Medulla oblongata (tissue), 1 donor: ENCODE results near the gene PRADC1.
"Not testable (repeated sequence)": the region's sequence is repeated elsewhere in the genome, so short reads cannot be mapped to it uniquely, and the experiment has no call there.

Source experiments
- DNase-seq: peaks from one replicate; pipeline ENCODE4 v3.0.0-alpha.2; 2015; ENCODE audit errors: extremely low spot score

PRADC1 gene

DNA sequence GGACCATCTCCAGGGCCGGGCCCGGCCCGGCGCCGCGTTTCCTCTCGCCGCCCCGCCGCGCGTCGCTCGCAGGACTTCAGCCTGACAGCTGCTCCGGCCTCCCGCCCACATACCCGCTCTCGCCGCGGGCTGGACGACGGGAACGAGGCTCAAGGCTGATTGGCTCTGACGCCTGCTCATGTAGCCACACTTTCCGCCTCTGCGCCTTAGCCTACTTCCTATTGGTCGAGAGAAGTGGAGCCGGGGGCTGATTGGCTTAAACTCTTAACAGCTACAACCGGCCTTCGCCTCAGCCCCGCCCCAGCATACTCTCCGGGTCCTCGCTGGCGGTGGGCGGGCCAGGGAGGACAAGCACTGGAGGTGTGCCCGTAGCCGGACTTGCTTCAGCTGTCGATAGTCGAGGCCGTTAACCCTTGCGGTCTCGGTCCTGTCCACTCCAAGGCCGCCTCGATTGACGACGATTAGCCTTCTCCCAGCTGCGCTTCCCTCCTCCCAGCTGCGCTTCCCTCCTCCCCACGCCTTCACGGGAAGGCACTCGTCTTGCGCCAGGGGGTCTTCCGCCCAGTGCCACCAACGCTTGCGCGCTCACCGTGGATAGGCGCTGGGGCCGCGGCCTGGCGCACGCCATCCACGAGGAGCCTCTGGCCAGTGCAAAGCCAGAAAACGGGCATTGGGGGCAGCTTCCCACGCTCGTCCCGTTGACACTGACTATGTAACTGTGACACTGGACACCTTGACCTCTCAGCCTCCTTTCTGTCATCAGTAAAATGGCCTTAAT lies at the start of gene PRADC1:
TSS of gene PRADC1 (minus strand) at position 86 of the 778 bp plus-strand sequence. CDS start at position 7, 79 bp downstream.
- peak; percentile 100 for DNase-seq

DNA sequence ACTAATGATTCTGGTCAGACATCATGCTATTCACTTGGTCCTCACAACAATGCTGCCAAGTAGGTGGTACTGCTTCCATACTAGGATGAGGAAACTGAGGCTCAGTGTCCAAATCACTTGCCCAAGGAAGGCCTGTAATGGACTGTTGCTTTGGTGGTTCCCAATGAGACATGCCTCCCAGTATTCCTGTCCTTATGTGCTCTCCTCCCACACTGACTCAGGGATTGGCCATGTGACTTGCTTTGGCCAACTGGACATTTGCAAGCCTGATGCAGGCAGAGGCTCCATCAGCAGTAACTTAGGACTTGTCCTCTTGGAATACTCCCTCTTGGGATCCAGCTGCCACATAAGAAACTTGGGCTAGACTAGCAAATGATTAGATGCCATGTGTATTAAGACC lies 48.2 kb upstream of the PRADC1 start:
- DNase-seq, result no peak

DNA sequence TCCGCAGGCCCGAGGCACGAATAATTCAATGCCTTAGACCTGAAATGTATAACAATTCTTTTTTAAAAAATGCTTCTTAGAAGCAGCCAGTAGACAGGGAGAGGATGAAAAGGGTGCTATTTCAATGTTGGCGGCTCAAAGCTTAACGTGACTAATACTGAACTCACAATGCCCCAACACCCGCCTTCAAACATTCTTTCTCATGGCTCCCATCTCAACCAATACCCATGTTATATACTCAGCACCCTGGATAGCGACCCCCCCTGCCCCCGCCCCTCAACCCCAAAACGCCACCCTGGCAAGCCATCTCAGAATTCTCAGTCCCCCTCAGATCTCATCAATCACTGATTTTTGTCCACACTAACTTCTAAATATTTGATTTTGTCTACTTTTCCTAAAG lies 46.8 kb upstream of the PRADC1 start:
- DNase-seq, result no peak

DNA sequence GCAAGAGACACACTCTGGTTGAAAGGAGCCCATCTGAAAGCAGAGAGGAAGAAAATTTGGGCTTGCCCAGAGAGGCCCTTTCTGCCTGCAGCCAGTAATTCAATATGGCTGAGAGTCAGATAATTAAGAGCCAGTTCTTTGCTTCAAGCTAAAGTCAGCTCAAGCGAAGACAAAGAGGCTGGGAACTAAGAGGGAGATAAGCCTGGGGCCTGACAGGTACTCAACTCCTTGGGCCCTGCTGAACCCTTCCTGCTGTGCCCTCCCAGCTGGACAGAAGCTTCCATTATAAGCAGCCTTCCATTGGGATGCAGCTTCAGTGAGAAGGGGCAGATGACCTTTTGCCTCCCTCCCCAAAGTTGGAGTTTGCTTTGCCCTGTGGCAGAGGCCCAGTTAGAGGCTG lies 39.2 kb upstream of the PRADC1 start:
- DNase-seq, result no peak

DNA sequence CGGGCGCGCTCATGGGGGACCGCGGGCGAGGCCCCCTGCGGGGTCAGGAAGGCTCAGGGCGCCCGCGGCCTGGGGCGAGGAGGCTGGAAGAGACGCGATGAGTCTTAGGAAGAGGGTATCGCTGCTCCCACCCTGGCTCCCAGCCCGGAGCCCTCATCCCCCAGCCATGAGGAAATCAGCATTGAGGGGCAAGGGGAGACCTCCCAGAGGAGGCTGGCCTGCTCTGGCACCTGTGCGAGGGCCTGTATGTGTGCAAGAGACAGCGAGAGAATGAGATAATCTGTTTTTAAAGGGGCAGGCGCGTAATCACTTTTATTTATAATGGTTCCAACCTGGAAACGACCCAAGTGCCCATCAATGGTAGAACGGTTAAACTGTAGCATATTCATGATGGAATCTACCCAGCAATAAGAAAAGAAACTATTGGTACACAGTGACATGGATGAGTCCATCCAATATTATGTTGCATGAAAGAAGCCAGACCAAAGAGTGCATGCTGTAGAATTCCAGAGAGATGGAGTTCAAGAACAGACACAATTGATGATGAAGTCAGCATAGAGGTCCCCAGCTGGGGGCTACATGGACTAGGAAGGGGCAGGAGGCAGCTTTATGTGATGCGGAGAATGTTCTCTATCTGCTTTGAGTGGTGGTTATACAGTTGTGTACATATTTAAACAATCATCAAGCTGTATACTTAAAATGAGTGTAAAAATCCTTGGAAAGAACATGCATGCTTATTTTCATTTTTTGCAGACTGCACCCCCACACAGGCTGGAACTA lies 36.8 kb upstream of the PRADC1 start:
- no peak for DNase-seq

DNA sequence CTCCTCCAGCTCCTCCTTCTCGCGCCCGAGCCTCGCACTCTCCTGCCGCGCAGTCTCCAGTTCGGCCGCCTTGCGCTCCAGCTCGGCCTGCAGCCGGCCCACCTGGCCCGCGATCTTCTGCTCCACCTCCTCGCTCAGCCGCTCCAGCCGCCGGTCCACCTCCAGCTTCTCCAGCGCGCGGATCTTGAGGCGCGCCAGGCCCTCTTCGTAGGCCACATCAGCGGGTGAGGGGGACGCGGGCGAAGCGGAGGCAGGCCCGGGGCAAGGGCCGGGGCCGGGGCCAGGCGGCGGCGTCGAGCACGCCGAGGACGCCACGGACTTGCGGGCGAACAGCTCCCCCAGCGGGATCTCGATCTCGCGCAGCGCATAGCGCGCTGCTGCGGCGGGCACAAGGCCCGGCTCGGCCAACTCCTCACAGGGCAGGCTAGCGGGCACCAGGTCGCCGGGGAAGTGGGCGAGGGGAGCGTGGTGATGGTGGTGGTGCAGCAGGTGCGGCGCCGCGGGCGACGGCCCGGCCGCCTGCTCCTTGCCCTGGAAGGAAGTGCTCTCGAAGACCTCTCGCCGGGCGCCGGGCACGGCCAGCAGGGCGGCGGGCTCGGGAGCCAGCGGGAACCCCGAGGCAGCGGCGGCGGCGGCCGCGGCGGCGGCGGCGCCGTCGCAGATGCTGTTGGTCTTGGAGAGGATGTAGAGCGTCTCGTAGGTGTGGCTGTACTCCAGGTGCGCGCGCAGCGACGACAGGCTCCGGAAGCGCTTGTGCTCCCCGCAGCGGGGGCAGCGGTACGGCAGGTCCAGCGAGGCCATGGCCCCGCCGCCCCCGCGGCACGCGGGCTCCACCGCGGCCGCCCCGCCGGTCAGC lies 36.0 kb upstream of the PRADC1 start:
- DNase-seq, result no peak

DNA sequence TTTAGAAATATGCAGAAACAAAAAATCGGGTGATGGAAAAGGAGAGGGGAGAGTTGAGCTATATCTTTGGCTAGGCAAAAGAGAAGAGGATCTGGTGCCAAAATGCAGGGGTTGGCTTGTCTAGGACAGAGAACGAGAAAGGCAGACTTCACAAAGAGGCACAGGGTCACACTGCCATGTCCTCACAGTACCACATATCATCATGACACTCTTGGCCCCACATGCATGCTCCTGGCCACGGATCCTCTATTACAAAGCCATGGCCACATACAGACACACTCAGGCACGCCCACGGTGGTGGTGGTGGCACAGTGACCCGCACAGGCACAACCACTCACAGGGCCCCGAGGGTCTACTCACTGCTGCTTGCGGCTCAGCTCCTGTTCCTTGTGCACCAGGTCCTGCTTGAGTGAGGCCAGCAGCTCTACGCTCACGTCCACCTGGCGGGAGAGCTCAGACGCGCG lies 35.4 kb upstream of the PRADC1 start:
- no peak for DNase-seq

DNA sequence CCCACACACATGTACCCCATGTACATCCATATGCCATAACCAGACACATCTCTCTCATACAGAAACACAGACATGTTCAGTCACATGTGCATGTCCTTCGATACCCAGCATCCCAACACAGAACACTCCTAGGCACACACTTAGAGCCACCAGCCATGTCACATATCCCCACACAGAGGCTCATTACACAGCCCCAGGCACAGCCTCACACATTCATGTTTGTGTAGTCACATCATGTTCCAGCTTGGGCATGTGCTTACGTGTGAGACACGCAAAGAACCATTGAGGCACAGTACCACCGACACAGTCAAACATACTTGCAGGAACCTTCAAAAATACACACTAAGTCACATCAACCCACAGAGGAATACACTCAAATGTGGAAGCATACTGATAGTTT lies 34.0 kb upstream of the PRADC1 start:
- no peak for DNase-seq

DNA sequence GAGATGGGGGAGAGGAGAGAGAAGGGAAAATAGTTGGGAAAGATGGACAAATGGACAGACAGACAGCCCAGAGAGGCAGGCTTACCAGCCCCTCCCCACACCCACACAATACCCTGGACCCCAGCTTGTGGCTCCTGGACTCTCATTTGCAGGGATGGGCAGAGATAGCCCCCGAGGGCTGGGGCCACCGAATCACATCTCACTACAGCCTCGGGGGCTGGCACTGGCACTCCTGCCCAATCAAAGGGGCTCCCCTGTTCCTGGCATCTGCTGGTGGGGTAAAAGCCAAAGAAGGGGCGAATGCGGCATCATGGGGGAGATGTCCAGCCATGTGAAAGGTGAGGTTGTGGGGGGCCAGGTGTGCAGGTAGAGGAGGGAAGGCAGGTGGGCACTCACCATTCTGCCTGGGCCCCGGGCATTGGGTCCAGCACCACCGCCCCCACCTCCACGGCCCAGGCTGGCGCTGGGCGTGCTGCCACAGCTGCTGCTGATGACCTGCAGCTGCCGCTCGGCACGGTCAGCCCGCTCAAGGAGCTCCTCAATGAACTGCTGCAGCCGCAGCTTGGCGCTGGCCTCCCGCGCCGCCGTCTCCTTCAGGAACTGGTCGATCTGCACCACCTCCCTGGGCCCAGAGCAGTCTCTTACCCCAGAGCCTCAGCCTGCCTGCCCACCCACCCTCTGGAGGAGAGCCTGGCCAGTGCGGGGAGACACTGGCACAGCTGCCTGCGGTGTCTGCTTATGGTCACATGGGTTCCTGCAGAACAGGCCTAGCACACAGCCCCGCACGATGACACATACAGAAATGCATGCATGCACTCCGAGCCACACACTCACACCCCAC lies 33.2 kb upstream of the PRADC1 start:
- DNase-seq, result no peak

DNA sequence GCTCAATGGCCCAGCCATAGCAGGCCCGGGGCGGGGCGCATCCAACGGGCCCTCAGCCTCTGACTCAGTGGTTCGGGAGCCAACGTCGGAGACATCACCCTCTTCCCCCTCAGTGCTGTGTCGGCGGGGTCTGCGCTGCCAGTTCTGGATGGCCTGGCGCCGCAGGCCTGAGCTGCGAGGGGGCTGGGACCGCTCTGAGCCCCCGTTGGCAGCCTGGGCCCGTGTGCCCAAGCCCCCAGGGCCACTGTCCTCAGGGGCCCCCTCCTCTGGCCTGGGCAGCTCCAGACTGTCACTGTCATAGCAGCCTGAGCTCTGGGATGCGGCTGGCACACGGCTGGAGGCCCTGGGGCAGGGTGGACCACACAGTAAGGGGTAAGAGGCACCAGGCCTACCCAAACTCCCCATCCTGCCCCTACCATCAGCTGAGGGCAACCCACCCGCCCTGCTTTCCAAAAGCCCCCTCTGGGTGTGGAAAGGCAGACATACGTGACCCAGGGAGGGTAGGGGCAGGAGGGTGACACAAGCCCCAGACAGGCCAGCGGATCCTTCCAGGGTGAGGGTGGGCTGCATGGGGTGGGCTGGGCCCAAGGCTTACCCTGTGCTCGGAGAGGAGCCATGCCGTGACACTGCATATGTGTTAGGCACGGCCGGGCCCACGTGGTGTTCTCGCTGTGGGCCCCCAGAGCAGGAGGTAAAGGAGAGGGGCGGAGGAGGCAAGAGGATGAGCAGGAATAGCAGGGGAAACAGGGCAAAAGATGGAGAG lies 32.4 kb upstream of the PRADC1 start:
- DNase-seq, result no peak

DNA sequence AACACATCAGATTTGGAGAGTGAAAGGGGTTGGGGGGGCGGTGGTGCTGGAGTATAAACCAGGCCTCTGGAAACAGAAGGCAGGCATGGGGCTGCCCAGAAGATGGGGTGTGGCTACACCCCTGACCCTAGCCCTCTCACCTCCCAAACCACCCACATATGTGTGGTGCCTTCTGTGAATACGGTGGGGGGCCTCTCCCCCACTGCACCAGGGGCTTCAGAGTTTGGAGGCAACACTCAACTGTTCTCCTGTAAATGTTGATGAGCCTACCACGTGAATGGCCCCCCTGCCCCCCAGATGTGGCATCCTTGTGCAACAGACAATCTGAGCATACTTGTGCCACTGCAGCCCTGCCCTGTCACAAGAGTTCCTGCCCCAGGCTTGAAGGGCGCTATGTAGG lies 31.7 kb upstream of the PRADC1 start:
- DNase-seq, result no peak

DNA sequence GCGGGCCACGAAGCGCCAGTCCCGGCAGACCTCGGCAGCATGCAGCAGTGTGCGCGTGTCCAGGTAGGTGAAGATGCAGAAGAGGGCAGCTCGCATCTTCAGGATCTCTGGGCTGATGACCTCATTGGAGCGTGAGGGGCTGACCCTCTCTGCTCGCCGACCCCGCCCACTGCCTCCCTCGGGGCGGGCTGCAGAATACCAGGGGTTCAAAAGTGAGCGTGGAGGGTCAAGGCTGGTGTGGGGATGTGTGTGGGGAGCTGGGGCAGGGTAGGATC lies 31.2 kb upstream of the PRADC1 start:
- DNase-seq, result no peak

DNA sequence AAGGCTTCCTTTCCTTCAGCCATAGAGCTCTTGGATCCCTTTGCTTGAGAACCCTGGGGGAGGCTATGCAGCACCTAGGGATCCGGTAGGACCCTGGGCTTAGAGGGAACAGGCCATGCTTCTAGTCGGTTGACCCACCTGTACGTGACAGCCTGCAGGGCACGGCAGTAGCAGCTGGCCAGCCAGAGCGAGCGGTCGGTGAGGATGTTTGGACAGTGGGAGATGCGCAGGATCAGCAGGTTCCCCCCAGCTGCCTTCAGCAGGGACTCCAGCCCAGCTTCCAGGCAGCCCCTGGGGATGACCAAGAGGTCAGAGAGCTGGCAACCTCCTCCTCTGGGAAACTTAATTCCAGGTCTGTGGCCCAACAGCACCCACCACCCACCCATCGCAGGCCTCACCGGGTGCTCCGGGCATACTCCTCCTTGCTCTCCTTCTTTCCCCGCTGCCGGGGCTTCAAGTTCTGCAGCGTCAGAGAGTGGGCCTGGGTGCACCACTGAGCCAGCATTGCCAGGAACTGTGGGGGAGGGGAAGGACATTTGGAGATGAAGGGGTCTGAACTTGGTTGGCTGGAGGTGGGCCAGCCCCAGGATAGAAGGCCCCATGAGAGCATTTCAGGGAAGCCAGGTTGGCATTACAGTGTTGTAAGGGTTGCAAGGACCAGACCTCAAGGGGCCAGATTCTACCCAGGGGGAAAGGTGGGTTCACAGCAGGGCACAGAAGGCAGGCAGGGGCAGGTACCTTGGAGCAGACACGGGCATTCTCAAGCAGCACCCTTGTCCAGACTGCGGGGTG lies 30.7 kb upstream of the PRADC1 start:
- no peak for DNase-seq

DNA sequence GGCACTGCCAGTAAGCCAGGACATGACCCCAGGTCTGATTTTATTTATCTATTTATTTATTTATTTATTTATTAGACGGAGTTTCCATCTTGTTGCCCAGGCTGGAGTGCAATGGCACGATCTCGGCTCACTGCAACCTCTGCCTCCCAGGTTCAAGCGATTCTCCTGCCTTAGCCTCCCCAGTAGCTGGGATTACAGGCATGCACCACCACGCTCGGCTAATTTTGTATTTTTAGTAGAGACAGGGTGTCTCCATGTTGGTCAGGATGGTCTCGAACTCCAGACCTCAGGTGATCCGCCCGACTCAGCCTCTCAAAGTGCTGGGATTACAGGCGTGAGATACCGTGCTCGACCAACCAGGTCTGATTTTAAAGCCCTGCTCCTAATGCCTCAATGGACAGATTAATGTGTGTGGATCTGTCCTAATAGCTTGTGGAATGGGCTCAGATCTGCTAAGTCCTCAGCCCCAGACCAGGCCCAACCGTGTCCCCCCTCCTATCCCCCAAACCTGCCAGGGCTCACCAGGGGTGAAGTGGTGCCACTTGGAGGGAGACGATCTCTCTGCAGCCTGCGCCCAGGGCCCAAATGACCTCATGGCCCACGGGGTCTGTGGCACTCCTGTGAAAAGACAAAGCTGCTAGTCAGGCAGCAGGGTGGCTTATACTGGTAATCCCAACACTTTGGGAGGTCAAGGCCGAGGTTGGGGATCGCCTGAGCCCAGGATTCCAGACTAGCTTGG lies 29.8 kb upstream of the PRADC1 start:
- DNase-seq, result not testable (repeated sequence)

DNA sequence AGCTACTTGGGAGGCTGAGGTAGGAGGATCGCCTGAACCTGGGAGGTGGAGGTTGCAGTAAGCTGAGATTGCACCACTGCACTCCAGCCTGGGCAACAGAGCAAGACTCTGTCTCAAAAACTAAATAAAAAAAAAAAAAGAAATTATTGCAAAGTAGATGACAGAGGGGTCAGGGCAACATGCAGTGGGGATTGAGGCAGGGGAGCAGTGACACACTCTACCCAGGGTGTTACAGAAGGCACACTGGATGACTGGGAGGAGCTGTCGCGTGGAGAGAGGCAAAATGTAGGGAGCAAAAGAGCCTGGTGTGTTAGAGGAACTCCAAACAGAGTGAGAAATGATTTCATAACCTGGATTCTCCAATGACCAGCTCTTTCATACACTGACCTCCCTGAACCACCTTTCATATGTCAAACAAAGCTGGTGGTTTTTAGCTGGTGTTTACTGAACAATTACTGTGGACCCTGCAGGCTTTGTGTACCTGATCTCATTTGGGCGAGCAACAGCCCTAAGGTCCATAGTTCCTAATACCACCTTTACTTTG lies 29.1 kb upstream of the PRADC1 start:
- no peak for DNase-seq

DNA sequence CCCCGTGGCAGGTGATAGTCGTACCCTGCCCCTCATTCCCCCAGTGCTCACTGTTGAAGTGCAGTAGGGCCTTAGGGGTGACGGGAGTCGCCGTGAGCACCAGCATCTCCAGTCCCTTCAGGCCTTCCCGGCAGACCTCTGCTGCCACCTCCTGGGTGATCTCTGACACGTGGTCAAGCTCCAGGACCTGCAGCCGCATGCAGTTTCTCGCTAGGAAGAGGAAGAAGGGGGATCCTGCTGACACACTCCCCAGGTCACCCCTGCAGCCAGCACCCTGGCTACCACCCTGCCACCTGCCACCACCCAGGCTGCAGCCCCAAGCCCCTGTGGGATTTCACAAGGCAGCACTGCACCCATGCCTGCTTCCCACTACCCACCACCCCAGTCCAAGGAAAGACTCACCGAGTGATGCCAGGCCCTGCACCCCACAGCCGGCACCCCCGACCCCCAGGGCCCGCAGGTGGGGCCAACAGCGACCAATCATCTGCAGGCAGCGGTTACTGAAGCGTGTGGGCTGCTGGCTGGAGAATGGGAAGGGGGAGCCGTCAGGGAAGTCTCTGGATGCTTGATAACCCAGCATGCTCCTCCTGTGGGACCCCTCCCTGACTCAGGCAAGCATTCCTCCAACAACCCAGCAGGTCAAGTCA lies 27.4 kb upstream of the PRADC1 start:
- peak; percentile 21 for DNase-seq

DNA sequence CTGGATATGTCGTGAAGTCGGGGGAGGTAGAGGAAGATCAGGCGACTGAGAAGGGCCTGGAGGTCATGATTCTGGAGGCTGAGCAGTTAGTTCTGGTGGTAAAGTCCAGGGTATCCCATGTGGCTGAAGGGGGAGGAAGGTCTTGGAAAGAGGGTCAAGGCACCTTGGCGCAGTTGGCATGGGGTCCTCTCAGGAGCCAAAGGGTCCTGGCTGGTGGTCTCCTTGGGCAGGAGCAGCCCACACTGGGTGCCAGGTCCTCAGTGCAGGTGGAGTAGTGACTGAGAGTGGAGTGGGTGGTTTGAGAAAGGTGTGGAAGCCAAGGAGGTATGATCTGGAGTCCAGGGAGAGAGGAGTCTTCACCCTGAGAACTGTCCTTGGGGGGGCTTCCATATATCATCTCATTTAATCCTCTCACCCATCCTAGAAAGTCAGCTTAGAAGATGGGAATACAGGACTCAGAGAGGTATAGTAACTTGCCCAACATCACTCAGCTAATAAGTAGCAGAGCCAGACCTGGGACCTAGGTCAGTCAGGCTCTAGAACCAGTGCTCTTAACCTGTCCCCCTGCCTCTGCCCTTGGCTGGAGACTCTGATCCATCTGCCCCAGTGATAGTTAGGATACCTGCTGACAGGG lies 26.8 kb upstream of the PRADC1 start:
- no peak for DNase-seq

DNA sequence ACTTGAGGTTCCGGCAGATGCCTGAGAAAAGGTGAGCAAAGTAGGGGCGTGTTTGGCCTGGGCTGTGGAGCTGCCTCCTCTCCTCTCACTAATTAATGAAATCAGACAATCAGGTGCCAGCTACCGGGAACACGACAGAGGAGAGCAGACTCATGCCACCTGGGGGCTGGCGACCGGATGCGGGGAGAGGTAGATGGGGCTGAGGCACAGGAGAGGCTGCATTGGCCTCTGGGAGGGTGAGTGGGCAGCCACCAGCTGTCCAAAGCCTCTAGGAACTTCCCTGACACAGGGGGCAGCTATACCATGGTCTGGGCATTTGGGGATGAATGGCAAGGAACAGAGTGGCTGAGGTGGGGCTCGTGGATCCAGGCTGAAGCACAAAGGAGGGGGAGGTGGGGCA lies 26.2 kb upstream of the PRADC1 start:
- no peak for DNase-seq
